Smooth muscle cell (in vitro differentiated cells): ENCODE results near the gene TOGARAM1. TPM values are rescaled to one million over a fixed set of nuclear protein-coding genes. Genes with fewer than 3 reads are reported as not detected.
A peak's percentile ranks its signal among the peaks of the same experiment; 100 is the strongest.

ENCODE experiments used
- DNase-seq: peaks from one replicate; lab custom pipeline; 2025; ENCODE audit not compliant: unreplicated experiment; lab: John Stamatoyannopoulos, UW
- H2AFZ ChIP-seq: fragments of 200-600 bp; sonication (generic); 2 replicates; pipeline ENCODE4 v1.6.0; 2016; ENCODE audit warnings: antibody characterized with exemption, low read depth, mild to moderate bottlenecking
- H3F3A ChIP-seq: fragments of 200-600 bp; sonication (generic); 2 replicates; pipeline ENCODE4 v1.6.0; 2017; ENCODE audit warnings: antibody characterized with exemption, low read depth
- H3K27ac ChIP-seq: fragments of 200-600 bp; sonication (generic); 2 replicates; pipeline ENCODE4 v1.5.1; 2016; ENCODE audit warnings: low read depth, mild to moderate bottlenecking
- H3K27me3 ChIP-seq: fragments of 200-600 bp; sonication (generic); 2 replicates; pipeline ENCODE4 v1.6.1; 2016; ENCODE audit warnings: low read depth, mild to moderate bottlenecking
- H3K36me3 ChIP-seq: fragments of 200-600 bp; sonication (generic); 2 replicates; pipeline ENCODE4 v1.5.1; 2016; ENCODE audit warnings: low read depth
- H3K4me1 ChIP-seq: fragments of 200-600 bp; sonication (generic); 2 replicates; pipeline ENCODE4 v1.5.1; 2016; ENCODE audit warnings: low read depth
- H3K4me2 ChIP-seq: fragments of 200-600 bp; sonication (generic); 2 replicates; pipeline ENCODE4 v1.6.0; 2016; ENCODE audit warnings: mild to moderate bottlenecking
- H3K4me3 ChIP-seq: fragments of 200-600 bp; sonication (generic); 2 replicates; pipeline ENCODE4 v1.5.1; 2016; ENCODE audit warnings: mild to moderate bottlenecking
- H3K79me2 ChIP-seq: fragments of 200-600 bp; sonication (generic); 2 replicates; pipeline ENCODE4 v1.6.0; 2016; ENCODE audit warnings: low read depth, mild to moderate bottlenecking
- H3K9ac ChIP-seq: fragments of 200-600 bp; sonication (generic); 2 replicates; pipeline ENCODE4 v1.6.0; 2016; ENCODE audit warnings: low read depth
- H3K9me3 ChIP-seq: fragments of 200-600 bp; sonication (generic); replicated peaks from 2 replicates; pipeline ENCODE4 v1.5.1; 2016; ENCODE audit warnings: low read depth
- H4K20me1 ChIP-seq: fragments of 200-600 bp; sonication (generic); 2 replicates; pipeline ENCODE4 v1.6.0; 2016; ENCODE audit warnings: low read depth
- WGBS: methylation state at CpG from one replicate; pipeline ENCODE4 v1.1.7; 2016; ENCODE audit warnings: low lambda C conversion rate; 5-methylcytosine and 5-hydroxymethylcytosine counted together
- polyA plus RNA-seq: library from polyadenylated mRNA; unstranded; fragments of >200 nt; fragmentation: Nextera tagmentation; extraction: Ambion mirVana; gene quantifications from 2 replicates; pipeline ENCODE4 v1.2.1, GENCODE V29; 2016
- total RNA-seq: library from RNA; depleted of rRNA; stranded (reverse); fragments of >200 nt; gene quantifications from 2 replicates; pipeline ENCODE4 v1.2.3, GENCODE V29; 2014
- TF ChIP-seq, protein P1 (sequence below): fragments of 200-600 bp; sonication (generic); IDR thresholded peaks from 2 replicates; pipeline ENCODE4 v1.5.1; 2017; ENCODE audit warnings: borderline replicate concordance, mild to moderate bottlenecking, antibody characterized with exemption; ENCODE audit not compliant: insufficient read depth, poor library complexity, severe bottlenecking

The TOGARAM1 gene
- total and polyA plus RNA-seq, 2 experiments from 2014 or later: 9.8 to 22.8 TPM

DNA sequence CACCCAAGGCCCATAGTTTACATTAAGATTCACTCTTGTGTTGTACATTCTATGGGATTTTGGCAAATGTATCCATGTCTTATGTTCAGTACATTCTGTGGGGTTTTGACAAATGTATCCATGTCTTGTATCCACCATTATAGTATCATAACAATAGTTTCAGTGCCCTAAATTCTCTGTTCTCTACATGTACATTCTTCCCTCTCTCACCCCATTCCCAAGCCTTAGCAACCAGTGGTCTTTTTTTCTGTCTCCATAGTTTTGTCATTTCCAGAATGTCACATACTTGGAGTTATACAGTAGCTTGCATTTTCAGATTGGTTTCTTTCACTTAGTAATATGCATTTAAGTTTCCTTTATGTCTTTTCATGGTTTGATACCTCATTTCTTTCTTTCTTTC lies 6.7 kb downstream of the TOGARAM1 start:
- TF ChIP-seq, protein P1, sequence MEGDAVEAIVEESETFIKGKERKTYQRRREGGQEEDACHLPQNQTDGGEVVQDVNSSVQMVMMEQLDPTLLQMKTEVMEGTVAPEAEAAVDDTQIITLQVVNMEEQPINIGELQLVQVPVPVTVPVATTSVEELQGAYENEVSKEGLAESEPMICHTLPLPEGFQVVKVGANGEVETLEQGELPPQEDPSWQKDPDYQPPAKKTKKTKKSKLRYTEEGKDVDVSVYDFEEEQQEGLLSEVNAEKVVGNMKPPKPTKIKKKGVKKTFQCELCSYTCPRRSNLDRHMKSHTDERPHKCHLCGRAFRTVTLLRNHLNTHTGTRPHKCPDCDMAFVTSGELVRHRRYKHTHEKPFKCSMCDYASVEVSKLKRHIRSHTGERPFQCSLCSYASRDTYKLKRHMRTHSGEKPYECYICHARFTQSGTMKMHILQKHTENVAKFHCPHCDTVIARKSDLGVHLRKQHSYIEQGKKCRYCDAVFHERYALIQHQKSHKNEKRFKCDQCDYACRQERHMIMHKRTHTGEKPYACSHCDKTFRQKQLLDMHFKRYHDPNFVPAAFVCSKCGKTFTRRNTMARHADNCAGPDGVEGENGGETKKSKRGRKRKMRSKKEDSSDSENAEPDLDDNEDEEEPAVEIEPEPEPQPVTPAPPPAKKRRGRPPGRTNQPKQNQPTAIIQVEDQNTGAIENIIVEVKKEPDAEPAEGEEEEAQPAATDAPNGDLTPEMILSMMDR: no peak
- Histone ChIP-seq H3K27ac (no peak overlapping the region), H3K36me3 (no peaks in the 10 kb centered on the region), H4K20me1 (peaks cover 82% of the 10 kb centered on the region), H3K27me3 (no peaks in the 10 kb centered on the region), H3K79me2 (peaks cover 100% of the 10 kb centered on the region), H3K9ac (no peak overlapping the region), H3K4me3 (no peak overlapping the region), H3K9me3 (no peaks in the 10 kb centered on the region), H3K4me2 (peak overlapping the region; percentile 61), H2AFZ (no peak overlapping the region), H3F3A (no peaks in the 10 kb centered on the region), H3K4me1 (peaks cover 34% of the 10 kb centered on the region)
- DNase-seq: no peak

DNA sequence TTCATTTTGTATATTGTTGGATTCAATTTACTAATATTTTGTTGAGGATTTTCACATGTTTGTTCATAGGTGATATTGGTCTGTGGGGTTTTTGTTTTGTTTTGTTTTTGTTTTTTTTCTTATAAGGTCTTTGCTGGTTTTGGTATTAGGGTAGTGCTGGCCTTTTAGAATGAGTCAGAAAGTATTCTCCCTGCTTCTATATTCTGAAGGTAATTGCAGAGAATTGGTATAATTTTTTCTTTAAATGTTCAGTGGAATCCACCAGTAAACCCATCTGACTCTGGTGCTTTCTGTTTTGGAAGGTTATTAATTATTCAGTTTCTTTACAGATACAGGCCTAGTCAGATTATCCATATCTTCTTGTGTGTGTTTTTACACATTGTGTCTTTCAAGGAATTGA lies 8.9 kb downstream of the TOGARAM1 start:
- no peak overlapping the region for H3K4me3 ChIP-seq
- H4K20me1 ChIP-seq: peaks cover 82% of the 10 kb centered on the region
- H3K4me1 ChIP-seq: peaks cover 16% of the 10 kb centered on the region
- TF ChIP-seq, protein P1: no peak
- H3F3A ChIP-seq: no peaks in the 10 kb centered on the region
- no peak overlapping the region for H3K4me2 ChIP-seq
- DNase-seq: no peak
- no peaks in the 10 kb centered on the region for H3K36me3 ChIP-seq
- peaks cover 100% of the 10 kb centered on the region for H3K79me2 ChIP-seq
- no peak overlapping the region for H2AFZ ChIP-seq
- H3K9me3 ChIP-seq: no peaks in the 10 kb centered on the region
- H3K27ac ChIP-seq: no peak overlapping the region
- no peaks in the 10 kb centered on the region for H3K27me3 ChIP-seq
- no peak overlapping the region for H3K9ac ChIP-seq

DNA sequence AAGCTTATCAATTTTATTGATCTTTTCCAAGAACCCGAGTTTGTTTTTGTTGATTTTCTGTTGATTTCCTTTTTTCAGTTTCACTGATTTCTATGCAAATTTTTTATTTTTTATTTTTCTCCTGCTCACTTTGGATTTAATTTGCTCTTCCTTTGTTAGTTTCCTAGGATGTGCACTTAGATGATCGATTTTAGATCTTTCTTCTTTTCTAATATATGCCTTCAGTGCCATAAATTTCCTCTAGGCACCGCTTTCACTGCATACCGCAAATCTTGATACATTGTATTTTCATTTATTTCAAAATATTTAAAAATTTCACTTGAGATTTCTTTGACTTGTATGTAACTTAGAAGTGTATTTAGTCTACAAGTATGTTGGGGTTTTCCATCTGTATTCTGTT lies 9.5 kb downstream of the TOGARAM1 start:
- no peaks in the 10 kb centered on the region for H3K36me3 ChIP-seq
- no peak overlapping the region for H3K9ac ChIP-seq
- H2AFZ ChIP-seq: no peak overlapping the region
- H3K4me1 ChIP-seq: peaks cover 15% of the 10 kb centered on the region
- H3F3A ChIP-seq: no peaks in the 10 kb centered on the region
- H3K4me3 ChIP-seq: no peak overlapping the region
- no peaks in the 10 kb centered on the region for H3K9me3 ChIP-seq
- H3K27me3 ChIP-seq: no peaks in the 10 kb centered on the region
- 95% methylated on average over 4 of the region's 4 CpGs for WGBS
- peaks cover 84% of the 10 kb centered on the region for H4K20me1 ChIP-seq
- peaks cover 100% of the 10 kb centered on the region for H3K79me2 ChIP-seq
- TF ChIP-seq, protein P1: no peak
- H3K4me2 ChIP-seq: no peak overlapping the region
- no peak for DNase-seq
- no peak overlapping the region for H3K27ac ChIP-seq

DNA sequence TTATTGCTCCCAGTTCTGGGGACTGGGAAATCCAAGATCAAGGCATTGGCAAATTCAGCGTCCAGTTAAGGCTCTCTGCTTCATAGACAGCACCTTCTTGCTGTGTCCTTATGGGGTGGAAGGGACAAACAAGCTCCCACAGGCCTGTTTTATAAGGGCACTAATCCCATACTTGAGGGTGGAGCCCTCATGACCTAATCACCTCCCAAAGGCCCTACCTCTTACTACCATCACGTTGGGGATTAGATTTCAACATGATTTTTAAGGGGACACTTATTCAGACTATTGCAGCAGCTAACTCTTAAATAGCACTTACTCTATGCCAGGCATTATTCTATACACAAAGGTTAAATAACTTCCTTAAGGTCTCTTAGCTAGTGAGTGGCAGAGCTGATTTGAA lies 17.3 kb downstream of the TOGARAM1 start:
- no peak overlapping the region for H3K4me2 ChIP-seq
- WGBS: 85% methylated on average over 2 of the region's 2 CpGs
- no peaks in the 10 kb centered on the region for H3K4me1 ChIP-seq
- no peaks in the 10 kb centered on the region for H3K27me3 ChIP-seq
- H3K9ac ChIP-seq: no peak overlapping the region
- H3F3A ChIP-seq: no peaks in the 10 kb centered on the region
- DNase-seq: no peak
- peaks cover 92% of the 10 kb centered on the region for H3K79me2 ChIP-seq
- peaks cover 88% of the 10 kb centered on the region for H4K20me1 ChIP-seq
- no peak overlapping the region for H2AFZ ChIP-seq
- no peaks in the 10 kb centered on the region for H3K36me3 ChIP-seq
- TF ChIP-seq, protein P1: no peak
- H3K27ac ChIP-seq: no peak overlapping the region
- no peaks in the 10 kb centered on the region for H3K9me3 ChIP-seq
- no peak overlapping the region for H3K4me3 ChIP-seq
